SH-SY5Y (cell line): ENCODE data around the gene RNF144B.

Experiments used
- GATA2 ChIP-seq: IDR thresholded peaks from 2 replicates; pipeline ENCODE4 v1.6.1; 2011; ENCODE audit warnings: mild to moderate bottlenecking, low read depth, low read length
- GATA3 ChIP-seq: IDR thresholded peaks from 2 replicates; pipeline ENCODE4 v1.6.1; 2011; ENCODE audit warnings: low read depth, mild to moderate bottlenecking, low read length, moderate library complexity

DNA sequence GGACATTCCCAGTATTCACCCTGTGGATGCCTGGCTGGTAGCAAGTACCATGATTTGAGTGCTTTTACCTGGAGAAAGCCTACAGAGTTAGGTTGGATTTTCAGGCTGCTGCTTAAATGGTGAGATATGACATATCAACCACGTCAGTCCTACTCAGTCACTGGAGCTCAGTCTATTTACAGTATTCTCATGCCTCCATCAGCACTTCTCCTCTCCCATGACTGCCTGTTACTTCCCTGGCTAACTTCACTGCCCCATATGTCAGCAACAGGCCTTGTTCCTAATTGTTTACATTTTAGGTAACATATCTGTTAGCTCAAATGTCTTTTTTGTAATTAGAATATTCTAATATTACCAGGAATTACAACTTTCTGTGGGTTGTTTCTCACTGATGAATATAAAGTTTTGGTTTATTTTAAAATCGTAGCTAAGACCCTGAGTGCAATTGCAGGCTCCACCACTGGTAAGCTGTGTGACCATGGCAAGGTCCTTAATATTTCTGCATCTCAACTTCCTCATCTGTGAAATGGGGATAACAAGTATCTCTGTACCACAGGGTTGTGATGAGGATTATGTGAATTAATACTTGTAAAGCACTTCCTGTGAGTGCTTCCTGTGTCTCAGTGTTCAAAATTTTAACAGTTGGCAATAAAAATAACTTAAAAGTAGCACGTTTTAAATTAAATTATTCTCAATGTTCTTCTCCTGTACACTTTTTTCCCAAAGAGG, 54.3 kb downstream of the RNF144B start:
- TF ChIP-seq GATA2 (no peak), GATA3 (no peak)
